CD4-positive, alpha-beta T cell treated with Interleukin-17A for 1 hour (primary cell): Measurements from ENCODE around the gene CNNM4.

Experiments used
- DNase-seq: peaks from one replicate; pipeline ENCODE4 v3.0.0-alpha.2; 2020

CNNM4 gene

DNA sequence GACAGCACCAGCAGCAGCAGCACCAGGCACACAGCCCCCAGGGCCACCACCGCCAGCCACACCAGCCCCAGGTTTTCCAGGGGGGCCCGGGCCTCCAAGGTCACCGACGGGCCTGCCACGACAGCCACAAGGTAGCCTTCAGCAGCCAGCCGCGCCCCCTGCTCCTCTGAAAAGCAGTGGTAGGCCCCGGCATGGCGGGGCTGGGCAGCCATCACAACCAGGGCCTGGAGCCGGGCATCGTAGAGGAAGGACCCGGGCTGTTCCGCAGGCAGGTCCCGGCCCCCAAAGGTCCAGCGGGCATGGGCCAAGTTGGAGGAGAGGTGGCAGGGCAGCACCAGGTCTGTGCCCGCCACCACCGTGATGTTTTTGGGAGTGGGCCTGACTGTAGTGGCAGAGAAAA is 100.4 kb downstream of the CNNM4 start:
- DNase-seq = no peak
